Measurements from ENCODE around the gene HPX.
A peak's percentile ranks its signal among the peaks of the same experiment; 100 is the strongest.

Gene HPX, protein sequence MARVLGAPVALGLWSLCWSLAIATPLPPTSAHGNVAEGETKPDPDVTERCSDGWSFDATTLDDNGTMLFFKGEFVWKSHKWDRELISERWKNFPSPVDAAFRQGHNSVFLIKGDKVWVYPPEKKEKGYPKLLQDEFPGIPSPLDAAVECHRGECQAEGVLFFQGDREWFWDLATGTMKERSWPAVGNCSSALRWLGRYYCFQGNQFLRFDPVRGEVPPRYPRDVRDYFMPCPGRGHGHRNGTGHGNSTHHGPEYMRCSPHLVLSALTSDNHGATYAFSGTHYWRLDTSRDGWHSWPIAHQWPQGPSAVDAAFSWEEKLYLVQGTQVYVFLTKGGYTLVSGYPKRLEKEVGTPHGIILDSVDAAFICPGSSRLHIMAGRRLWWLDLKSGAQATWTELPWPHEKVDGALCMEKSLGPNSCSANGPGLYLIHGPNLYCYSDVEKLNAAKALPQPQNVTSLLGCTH

DNA sequence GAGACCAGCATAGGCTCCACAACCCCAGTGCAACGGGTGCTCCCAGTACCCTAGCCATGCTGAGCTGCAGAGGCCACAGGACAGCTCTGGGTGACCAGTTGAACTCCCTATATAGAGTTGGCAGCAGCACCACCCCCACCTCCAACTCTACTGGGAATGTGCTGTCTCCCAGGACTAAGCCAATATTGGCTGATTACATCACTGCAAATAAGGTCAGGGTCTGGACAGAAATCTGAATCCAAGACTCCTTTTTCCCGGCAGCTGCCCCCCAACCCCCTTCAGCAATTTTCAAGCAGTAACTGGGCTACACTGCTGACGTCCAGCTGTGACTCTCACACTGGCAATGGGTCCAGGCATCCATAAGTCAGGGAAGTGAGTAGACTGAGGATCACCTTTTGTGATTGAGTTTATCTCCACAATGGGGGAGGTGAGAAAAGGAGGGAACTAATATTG lies at the start of gene HPX:
Gene HPX, minus strand, starts transcription at position 82 of the 453 bp plus-strand sequence. Its CDS starts 24 bp downstream, at position 58.
- FAIRE-seq: no peak

DNA sequence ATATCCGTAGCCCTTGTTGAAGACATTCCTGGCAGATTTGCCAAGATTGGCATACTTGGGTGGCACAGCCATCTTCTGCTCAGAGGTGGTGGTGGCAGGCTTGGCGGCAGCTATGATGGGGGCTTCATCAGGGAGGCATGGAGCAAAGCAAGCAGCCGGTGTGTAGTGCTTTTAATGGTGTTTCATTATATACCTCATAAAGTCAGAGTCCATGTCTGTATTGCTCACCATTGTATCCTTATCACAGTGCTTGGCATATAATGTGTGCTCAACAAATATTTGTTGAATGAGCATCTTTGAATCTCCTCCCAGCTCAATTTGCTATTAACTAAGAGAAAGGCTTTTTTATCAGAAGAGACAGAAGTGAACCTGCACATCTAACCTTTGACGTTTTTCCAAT lies 48.5 kb upstream of the HPX start:
- FAIRE-seq: no peak

DNA sequence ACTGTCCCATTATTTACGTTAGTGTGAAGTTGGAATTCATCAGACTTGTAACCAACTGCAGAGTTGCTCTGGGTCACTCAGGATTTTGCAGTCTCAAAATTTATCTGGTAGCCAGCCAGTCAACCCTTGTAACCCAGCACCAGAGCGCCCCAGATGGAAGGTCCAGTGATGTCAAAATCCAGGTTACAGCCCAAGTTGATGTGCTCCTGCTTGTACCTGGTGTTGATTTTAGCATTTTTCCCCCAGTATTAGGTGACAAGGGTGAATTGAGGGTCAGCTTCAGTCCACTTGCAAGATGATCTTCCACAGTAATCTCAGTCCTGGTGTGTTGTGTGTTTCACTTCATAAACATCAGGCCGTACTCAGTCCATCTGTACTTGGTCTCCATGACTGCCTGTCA lies 48.0 kb upstream of the HPX start:
- FAIRE-seq: no peak

DNA sequence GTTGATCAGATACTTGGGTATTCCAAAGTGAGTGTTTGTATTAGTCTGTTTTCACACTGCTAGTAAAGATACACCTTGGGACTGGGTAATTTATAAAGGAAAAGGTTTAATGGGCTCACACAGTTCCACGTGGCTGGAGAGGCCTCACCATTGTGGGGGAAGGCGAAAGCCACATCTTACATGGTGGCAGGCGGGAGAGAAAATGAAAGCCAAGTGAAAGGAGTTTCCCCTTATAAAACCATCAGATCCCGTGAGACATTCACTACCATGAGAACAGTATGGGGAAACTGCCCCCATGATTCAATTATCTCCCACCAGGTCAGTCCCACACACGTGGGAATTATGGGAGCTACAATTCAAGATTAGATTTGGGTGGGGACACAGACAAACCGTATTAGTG lies 47.6 kb upstream of the HPX start:
- FAIRE-seq: no peak

DNA sequence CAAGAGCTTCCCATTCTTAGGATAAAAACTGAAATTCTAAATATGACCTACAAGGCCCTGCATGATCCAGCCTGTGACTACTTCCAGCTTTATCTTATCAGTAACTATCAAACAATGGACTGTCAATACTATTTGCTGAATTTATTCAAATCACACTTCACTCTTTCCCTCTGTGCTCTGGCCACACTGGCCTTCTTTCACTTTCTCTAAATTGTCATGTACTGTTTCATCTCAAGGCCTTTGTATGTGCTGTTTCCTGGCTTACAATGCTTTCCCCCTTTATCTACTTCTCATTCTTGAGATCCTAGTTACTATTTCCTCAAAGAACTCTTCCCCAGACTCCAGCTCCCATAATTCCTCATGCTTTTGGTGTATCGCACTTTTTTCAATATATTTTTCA lies 46.2 kb upstream of the HPX start:
- FAIRE-seq: no peak

DNA sequence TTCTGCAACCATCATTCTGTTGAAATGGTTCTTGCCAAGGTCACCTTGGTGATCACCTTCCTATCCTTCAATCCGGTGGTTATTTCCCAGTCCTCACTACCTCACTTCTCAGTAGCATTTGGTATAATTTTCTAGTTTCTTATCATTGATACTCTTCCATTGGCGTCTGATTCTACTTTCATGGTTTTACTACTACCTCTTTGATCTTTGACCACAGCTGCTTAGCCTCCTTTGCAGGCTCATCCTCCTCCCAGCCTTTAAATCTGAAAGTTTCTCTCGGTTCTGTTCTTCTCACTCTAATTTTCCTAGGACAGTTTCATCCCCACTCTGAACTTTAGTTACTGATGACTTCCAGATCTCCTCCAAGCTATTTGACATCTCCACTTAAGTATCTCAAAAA lies 45.5 kb upstream of the HPX start:
- no peak for FAIRE-seq

DNA sequence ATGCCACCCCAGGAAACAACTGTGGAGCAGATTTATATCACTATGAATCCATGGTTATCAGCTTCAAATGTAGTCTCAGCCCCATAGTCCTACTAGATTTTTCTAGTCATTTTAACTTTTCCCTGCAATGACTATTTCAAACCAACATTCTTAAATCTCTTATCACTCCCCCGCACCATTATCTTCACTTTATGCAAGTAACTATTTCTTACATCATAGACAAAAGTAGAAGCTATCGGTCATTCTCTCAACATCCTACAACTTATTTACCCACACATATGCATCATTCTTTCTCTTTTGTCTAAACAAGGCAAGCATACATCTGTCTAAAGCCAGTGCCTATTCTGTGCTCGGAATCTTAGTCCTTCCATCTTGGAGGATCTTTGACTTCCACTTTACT lies 44.9 kb upstream of the HPX start:
- FAIRE-seq: no peak

DNA sequence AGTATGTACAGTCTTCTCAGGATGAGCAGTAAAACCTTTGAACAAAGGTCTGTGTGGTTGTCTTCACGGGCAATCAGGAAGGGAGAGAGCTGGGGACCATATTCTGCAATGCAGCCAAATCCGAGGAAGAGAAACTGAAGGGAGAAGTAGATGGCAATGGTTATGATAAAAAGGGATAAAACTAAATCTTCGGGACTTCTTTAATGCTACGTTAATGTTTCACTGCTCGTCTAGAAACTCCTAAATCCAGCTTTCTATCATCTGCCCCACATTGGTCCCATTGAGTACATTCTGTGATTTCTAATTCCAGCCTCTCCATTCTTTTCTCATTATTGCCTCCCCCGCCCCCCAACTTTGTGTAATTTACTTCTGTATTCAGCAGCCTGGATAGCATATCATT lies 42.2 kb upstream of the HPX start:
- no peak for FAIRE-seq

DNA sequence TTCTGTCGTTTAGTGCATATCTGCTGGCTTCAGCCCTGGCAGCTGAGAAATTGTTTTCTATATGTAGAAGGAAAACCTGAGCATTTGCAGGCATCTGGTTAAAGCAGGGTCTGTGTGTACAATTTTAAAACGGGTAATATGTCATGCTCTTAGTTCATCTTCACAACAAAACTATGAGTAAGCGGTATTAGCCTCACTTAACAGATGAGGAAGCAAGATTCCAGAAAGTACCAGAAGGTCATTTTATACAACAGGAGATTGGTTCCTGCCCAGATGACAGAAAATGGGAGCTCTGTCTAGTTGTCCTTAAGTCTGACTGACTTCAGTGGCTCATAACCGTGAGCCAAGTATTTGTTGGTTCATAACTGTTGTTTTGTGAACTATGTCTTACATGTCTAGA lies 41.7 kb upstream of the HPX start:
- FAIRE-seq: no peak

DNA sequence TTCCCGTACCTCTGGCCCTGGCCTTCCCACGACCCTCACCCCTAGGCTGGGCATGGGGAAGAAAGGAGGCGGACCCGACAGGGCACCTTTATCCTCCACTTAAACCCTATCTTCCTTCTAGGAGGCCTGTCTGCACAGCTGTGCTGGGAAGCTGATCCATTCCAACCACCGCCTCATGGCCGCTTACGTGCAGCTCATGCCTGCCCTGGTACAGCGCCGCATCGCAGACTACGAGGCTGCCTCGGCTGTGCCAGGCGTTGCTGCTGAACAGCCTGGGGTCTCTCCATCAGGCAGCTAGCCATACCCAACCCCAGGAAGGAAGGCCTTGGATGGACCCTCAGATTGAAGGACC lies 41.1 kb upstream of the HPX start:
- FAIRE-seq: no peak

DNA sequence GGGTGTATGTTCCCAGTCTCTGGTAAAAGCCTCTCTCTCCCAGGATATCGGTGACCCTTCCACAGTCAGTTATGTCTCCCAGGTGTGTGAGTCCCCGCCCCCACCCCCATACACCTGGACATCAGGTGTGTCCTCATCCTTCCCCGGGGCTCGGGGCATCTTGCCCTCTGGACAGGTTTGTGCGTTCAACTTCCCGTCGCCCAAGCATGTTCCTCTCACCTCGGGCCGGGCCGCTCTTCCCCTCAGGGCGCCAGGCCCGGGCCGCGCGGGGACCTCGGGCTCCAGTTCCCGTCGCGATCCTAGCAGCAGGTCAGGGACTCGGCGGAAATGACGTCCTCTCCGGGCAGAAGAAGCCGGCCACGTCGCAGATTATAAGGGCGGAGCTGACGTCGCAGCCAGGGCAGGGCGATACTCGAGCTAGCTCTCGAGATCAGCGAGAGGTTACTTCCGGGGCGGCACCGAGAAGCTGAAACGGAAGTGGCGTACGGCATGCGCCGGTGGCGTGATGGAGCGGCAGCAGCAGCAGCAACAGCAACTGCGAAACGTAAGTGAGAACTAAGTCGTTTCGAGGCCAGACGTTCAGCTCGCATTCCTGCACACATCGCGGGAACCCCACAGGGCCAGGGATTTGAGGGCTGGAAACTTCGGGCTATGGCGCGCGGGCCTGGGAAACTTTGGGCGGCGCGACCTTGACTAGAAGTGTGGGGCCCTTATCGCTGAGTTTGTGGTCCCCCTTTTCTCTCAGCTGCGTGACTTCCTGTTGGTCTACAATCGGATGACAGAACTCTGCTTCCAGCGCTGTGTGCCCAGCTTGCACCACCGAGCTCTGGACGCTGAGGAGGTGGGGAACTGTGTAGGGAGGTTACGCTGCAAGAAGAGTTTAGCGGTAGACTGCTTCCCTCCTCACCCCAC lies 40.5 kb upstream of the HPX start, which contains the start of the genes ARFIP2 and TIMM10B:
Gene ARFIP2, minus strand, starts transcription at position 320 of the 912 bp plus-strand sequence. CDS start 910 bp downstream, outside the sequence.
Gene TIMM10B, plus strand, starts transcription at position 490 of the 912 bp plus-strand sequence. Its CDS starts 16 bp downstream, at position 506.
- FAIRE-seq: peak; percentile 91

DNA sequence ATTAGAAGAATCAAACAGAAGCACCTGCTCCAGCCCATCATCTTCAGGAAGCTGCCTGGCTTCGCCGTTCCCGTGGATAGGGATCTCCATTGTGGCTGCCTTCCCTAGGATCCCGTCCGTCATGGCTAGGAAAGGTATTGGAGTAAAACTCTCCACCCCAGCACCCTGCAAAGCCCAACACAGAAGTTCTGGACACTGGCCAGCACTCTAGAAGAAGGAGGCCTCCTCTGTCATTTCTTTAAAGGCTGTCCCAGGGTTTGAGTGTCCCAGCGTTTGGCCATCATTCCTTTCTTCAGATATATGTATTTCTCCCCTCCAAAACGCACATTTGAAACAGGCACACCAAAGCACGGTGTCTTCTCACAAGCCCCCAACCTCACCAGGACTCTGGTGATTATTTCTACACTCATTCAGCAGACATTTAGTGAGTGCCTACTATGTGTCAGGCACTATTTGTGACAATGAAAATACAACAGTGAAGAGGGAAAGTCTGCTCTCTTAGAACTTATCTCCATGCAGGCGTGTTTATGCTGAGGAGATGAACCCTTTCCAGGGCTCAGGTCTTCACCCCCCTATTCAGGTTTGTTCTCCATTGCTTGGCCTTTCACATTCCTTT lies 39.6 kb upstream of the HPX start:
- no peak for FAIRE-seq

DNA sequence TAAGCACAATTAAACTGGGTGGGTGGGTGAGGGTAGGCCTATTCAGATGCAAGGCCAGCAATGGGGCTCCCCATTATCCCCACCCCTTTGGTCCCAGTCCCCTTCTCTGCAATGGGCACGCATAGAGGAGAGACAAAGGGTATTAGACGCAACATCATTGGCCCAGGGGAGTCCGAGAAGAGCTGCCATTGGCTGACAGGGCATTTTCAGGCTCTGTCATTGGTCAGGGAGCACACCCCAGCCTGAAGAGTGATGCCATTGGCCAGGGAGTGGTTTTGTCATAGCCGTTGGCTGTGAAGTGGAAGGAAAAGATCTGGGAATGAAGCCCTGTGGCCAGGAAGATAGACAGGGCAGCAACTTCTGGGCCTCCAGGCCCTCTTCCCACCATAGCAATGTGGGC lies 35.8 kb upstream of the HPX start:
- no peak for FAIRE-seq

DNA sequence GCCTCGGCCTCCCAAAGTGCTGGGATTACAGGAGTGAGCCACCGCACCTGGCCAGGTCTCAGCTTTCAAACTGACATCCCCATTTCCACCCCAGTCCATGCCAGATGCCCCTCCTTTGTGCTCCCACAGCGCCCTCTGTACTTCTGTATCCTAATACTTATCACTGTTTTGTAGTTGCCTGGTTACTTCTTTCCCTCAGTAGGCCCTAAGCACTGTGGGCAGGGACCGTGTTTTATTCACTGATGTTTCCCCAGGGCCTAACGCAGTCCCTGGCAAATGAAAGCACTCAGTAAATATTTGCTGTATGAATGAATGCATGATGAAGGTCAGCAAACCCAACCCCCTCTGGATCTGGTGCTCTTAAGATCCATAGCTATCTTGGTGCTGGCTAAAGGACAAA lies 35.1 kb upstream of the HPX start:
- FAIRE-seq: no peak

DNA sequence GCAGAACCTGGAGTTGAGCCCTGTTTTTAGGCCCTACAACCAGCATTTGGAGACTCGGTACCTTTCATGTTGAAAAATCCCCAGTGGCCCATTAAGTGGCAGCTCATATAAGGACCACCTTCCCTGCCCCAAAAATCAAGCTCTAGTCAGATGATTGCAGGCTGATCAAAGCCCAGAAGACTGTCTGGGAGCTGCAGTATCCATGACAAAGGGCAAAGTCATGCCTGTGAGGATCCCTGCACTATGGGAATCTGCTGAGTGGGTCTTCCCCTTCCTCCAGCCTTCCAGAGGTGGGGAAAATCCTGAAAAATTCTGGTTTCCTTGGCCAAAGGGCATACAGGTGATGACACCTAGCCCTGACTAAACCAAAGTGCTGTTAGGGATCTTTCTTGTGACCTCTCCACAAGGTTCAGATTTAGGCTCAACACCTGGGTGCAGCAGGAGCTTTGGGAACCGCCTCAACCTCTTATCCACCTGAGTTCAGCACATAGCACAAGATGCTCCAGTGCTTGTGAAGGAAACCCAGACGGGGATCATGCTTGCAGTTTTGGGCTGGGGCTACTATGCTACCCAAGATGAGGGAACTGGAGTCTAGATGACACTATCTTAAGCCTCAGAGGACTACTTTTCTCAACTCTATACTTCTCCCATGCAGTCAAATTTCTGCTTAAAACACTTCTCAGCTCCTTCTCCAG lies 34.2 kb upstream of the HPX start:
- no peak for FAIRE-seq

DNA sequence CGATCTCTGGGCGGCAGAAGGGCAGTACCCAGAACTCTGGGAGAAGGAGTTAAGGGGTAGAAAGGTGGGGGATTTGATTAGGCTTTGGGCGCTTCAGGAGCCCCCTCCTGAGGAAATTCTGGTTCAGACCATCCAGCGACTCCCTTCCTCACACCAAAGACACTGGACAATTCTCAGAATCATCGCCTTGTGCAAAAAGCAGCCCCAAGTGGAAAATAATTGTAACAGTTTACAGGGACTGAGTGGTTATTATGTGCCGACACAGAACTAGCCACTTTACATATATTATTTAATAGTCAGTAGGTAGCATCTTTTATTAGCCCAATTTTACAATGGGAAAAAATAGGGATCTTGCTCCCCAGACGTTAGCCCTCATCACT lies 33.6 kb upstream of the HPX start:
- no peak for FAIRE-seq

DNA sequence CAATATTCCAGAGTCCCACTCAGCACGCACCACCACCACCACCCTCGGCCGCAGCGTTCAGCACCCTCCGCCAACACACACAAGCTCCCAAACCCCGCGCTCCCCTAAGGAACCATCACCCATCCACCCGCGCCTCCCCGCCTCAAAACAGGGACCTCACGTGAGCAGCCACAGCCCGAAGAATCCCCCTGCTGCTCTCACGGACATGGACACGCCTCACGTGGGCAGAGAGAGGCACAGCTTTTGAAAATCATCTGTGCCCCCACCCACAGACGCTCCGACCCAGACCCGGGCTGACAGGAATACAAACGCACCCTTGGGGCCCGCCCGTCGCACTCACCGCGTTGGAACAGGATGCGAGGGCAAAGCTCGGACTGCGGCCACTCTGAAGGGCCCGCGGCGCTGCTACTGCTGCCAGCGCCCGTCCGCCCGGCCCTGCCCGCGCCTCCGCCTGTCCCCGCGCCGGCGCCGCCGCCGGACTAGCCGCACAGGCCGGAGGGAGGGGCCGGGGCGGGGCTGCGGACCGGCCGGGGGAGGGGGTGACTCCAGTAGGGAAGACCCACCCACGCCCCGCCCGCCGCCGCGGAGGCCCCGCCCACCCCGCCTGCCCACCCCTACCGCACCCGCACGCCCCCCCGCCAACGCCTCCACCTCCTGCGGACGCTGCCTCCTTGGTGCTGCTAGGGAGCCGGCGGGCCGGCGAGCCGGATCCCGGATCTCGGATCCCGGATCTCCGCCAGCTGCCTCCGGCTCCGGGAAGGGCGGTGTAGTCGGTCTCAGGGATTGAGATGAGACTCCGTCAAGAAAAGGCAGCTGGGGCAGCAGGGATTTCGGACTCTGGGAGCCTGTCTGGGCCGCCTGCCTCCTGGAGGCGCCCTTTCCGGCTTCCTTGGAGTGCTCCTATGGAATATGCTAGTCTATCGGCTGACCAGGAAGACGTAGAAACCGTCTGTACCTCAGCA lies 32.9 kb upstream of the HPX start, which contains the start of gene TRIM3:
Gene TRIM3, minus strand, starts transcription at position 491 of the 962 bp plus-strand sequence. CDS start 8,246 bp downstream, outside the sequence.
- no peak for FAIRE-seq

DNA sequence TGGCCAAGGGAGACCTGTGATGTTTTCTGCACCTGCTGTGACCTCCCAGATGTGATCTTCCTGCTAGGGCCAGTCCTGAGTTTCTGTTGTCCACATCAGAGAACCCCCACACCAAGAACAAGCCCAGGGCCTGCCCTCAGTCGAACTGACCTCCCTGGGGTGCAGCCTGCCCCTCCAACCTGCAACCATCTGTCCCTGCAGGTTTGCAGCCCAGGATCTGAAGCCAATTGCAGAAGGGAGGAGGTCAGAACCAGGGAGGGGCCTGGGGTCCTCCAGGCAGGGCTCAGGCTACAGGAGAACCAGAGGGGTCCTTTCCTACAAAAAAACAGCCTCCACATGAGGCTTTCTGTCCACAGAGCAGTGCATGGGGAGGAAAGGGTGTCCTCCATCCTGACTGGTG lies 32.1 kb upstream of the HPX start:
- no peak for FAIRE-seq

DNA sequence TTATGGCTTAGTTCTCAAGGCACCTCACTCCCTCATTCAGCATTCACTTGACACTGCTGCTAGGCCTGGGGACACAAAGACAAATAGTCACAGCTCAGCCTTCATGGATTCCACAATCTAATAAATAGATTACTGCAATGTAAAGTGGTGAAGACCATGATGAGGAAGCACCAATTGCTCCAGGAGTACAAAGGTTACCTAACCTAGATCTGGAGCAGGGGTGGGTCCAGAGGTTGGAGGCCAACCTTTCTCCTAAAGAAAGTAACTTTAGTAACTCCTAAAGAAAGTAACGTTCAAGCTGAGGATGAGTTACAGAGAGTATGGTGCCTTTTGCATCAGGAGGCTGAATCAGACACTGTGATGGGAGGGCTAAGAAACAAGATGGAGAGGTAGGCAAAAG lies 28.8 kb upstream of the HPX start:
- no peak for FAIRE-seq

DNA sequence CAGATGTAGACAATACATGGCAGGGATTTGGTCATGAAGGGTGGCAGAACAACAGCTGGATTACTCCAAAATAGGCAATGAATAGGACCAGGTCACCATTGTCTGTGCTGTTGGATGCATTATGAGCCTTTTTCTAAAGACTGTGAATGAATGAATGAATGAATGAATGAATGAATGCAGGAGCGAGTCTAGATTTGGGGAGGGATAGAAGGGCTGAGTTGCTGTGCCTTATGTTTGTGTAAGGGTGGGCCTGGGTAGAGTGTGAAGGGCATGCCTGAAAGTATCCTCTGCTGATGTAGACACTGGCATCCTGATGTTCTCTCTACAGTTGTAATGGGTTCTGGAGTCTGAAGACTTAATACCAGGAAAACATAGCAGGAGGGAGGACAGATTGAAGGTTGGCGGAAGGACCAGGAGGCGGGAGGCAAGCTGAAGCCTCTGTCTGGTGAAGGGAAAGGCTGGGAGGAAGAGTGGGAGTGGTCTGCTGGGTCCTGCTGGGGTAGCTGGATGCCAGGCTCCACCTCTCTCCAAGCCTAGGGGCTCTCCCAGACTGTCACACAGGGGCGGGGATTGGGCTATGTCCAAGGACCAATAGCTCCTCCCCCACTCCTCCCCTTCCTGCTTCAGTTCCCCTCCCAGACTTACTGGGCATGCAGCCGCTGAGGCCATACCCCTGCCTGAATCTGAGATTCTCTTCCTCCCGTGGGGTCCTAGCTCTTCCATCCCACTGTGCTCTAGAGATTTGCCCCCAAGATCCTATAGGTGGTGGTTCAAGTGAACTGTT lies 28.1 kb upstream of the HPX start:
- no peak for FAIRE-seq

Data from endometrium (tissue), 2 donors.